IMR-90 (cell line): ENCODE measurements around the gene PRSS3. TPM values are rescaled to one million over a fixed set of nuclear protein-coding genes. Genes with fewer than 3 reads are reported as not detected.

Experiments used
- ATAC-seq: fragments of 200-7000 bp; cut with Tn5 transposase; 2 replicates; pipeline ENCODE4 v1.9.1; 2020; ENCODE audit warnings: low read depth, mild to moderate bottlenecking, moderate library complexity
- BruUV-seq: library from RNA; stranded (reverse); fragments of 400-500 nt; replicated peaks from 2 replicates; lab custom pipeline; 2021; lab: Mats Ljungman, UMichigan
- CTCF ChIA-PET: fragments of 300-600 bp; formaldehyde crosslinking; extraction: SDS; loops from one replicate; lab custom pipeline; 2021; ENCODE audit warnings: antibody characterized with exemption; lab: Yijun Ruan, JAX
- POLR2A ChIA-PET: fragments of 300-600 bp; sonication (Branson Sonifier 250); formaldehyde crosslinking; loops from one replicate; lab custom pipeline; 2022; ENCODE audit warnings: antibody characterized with exemption; ENCODE audit not compliant: unreplicated experiment; lab: Charles Lee
- DNase-seq: peaks from one replicate; pipeline ENCODE4 v3.0.0; 2013
- H2AFZ ChIP-seq: replicated peaks from 2 replicates; pipeline ENCODE3; 2013; ENCODE audit warnings: low read length, mild to moderate bottlenecking; ENCODE audit not compliant: poor library complexity
- H2AK5ac ChIP-seq: 2 replicates; pipeline ENCODE4 v1.6.1; 2013; ENCODE audit warnings: low read depth, low read length, inconsistent platforms
- H2AK9ac ChIP-seq: replicated peaks from 2 replicates; pipeline ENCODE3; 2013; ENCODE audit warnings: mild to moderate bottlenecking, low read depth, low read length, moderate library complexity; ENCODE audit not compliant: poor library complexity
- H2BK120ac ChIP-seq: 2 replicates; pipeline ENCODE4 v1.6.1; 2013; ENCODE audit warnings: low read depth, low read length, inconsistent platforms
- H2BK15ac ChIP-seq: 3 replicates; pipeline ENCODE4 v1.6.1; 2013; ENCODE audit warnings: low read depth, low read length, inconsistent platforms
- H2BK20ac ChIP-seq: 2 replicates; pipeline ENCODE4 v1.6.1; 2013; ENCODE audit warnings: low read depth, mild to moderate bottlenecking, inconsistent platforms, low read length, moderate library complexity
- H2BK5ac ChIP-seq: 2 replicates; pipeline ENCODE4 v1.6.1; 2013; ENCODE audit warnings: mild to moderate bottlenecking, low read depth, low read length, inconsistent platforms; ENCODE audit not compliant: poor library complexity, severe bottlenecking
- H3K14ac ChIP-seq: replicated peaks from 2 replicates; pipeline ENCODE4 v1.6.1; 2013; ENCODE audit warnings: low read depth, low read length, inconsistent platforms
- H3K18ac ChIP-seq: 2 replicates; pipeline ENCODE4 v1.6.1; 2013; ENCODE audit warnings: low read depth, low read length, control low read depth
- H3K23ac ChIP-seq: 2 replicates; pipeline ENCODE4 v1.6.1; 2013; ENCODE audit warnings: low read depth, low read length, inconsistent platforms
- H3K27ac ChIP-seq: 2 replicates; pipeline ENCODE4 v1.5.1; 2013; ENCODE audit warnings: mild to moderate bottlenecking, control low read depth, low read length; ENCODE audit not compliant: insufficient read depth
- H3K27me3 ChIP-seq: 2 replicates; pipeline ENCODE4 v1.6.1; 2013; ENCODE audit warnings: low read length; ENCODE audit not compliant: control insufficient read depth, insufficient read depth
- H3K36me3 ChIP-seq: 2 replicates; pipeline ENCODE4 v1.6.1; 2013; ENCODE audit warnings: low read length, mixed read lengths; ENCODE audit not compliant: control insufficient read depth, insufficient read depth
- H3K4ac ChIP-seq: 2 replicates; pipeline ENCODE4 v1.6.1; 2013; ENCODE audit warnings: low read depth, low read length, inconsistent platforms
- H3K4me1 ChIP-seq: 2 replicates; pipeline ENCODE4 v1.6.1; 2013; ENCODE audit warnings: low read length, mixed read lengths; ENCODE audit not compliant: control insufficient read depth, insufficient read depth
- H3K4me2 ChIP-seq: 2 replicates; pipeline ENCODE4 v1.6.1; 2013; ENCODE audit warnings: low read depth, mild to moderate bottlenecking, control low read depth, low read length, moderate library complexity
- H3K4me3 ChIP-seq: 2 replicates; pipeline ENCODE4 v1.5.1; 2013; ENCODE audit warnings: low read depth, mild to moderate bottlenecking, control low read depth, low read length, moderate library complexity; ENCODE audit not compliant: insufficient read depth
- H3K56ac ChIP-seq: 2 replicates; pipeline ENCODE4 v1.6.1; 2013; ENCODE audit warnings: low read length, inconsistent platforms; ENCODE audit not compliant: insufficient read depth; ENCODE audit errors: extremely low read depth
- H3K79me1 ChIP-seq, 2 experiments: 2 replicates each; pipeline ENCODE4 v1.6.1; 2013; ENCODE audit warnings: low read length in 2 of 2, inconsistent platforms in 1 of 2, low read depth in 1 of 2
- H3K9ac ChIP-seq: 2 replicates; pipeline ENCODE4 v1.6.1; 2013; ENCODE audit warnings: low read depth, low read length, control low read depth
- H3K9me1 ChIP-seq: 2 replicates; pipeline ENCODE4 v1.6.1; 2013; ENCODE audit warnings: low read length, inconsistent platforms; ENCODE audit not compliant: insufficient read depth
- H3K9me3 ChIP-seq: 2 replicates; pipeline ENCODE4 v1.6.1; 2013; ENCODE audit warnings: low read length; ENCODE audit not compliant: control insufficient read depth, insufficient read depth
- H4K20me1 ChIP-seq: 2 replicates; pipeline ENCODE4 v1.6.1; 2013; ENCODE audit warnings: low read length, inconsistent platforms; ENCODE audit not compliant: insufficient read depth
- H4K5ac ChIP-seq: 2 replicates; pipeline ENCODE4 v1.6.1; 2013; ENCODE audit warnings: mild to moderate bottlenecking, low read depth, low read length, control low read depth
- H4K8ac ChIP-seq, 2 experiments: 2 replicates each; pipeline ENCODE4 v1.6.1; 2013; ENCODE audit warnings: low read depth in 2 of 2, low read length in 2 of 2, control low read depth in 1 of 2, inconsistent platforms in 1 of 2
- H4K91ac ChIP-seq: 2 replicates; pipeline ENCODE4 v1.6.1; 2013; ENCODE audit warnings: low read depth, low read length, inconsistent platforms; ENCODE audit not compliant: insufficient read depth
- BHLHE40 ChIP-seq: fragments of 150-350 bp; IDR thresholded peaks from 2 replicates; pipeline ENCODE4 v1.6.1; 2016; ENCODE audit warnings: mild to moderate bottlenecking, low read depth, low read length
- CEBPB ChIP-seq: IDR thresholded peaks from 2 replicates; pipeline ENCODE4 v1.6.1; 2012; ENCODE audit warnings: low read depth, low read length, improper control_type of control experiment
- CHD1 ChIP-seq: IDR thresholded peaks from 2 replicates; pipeline ENCODE4 v1.6.1; 2012; ENCODE audit warnings: low read depth, low read length, improper control_type of control experiment
- FOS ChIP-seq: fragments of 150-350 bp; IDR thresholded peaks from 2 replicates; pipeline ENCODE4 v1.6.1; 2016; ENCODE audit warnings: low read depth, low read length
- MAFK ChIP-seq: IDR thresholded peaks from 2 replicates; pipeline ENCODE4 v1.6.1; 2012; ENCODE audit warnings: low read depth, low read length, improper control_type of control experiment
- MAZ ChIP-seq: IDR thresholded peaks from 2 replicates; pipeline ENCODE4 v1.6.1; 2012; ENCODE audit warnings: low read depth, mild to moderate bottlenecking, low read length, improper control_type of control experiment, moderate library complexity, borderline replicate concordance
- NFE2L2 ChIP-seq: fragments of 150-350 bp; IDR thresholded peaks from 2 replicates; pipeline ENCODE4 v1.6.1; 2016; ENCODE audit warnings: low read depth, mild to moderate bottlenecking, low read length
- POLR2A ChIP-seq: IDR thresholded peaks from 2 replicates; pipeline ENCODE4 v1.6.1; 2012; ENCODE audit warnings: mild to moderate bottlenecking, low read depth, low read length
- RAD21 ChIP-seq: IDR thresholded peaks from 2 replicates; pipeline ENCODE4 v1.6.1; 2012; ENCODE audit warnings: low read length, improper control_type of control experiment
- RCOR1 ChIP-seq: IDR thresholded peaks from 2 replicates; pipeline ENCODE4 v1.6.1; 2012; ENCODE audit warnings: mild to moderate bottlenecking, low read length, improper control_type of control experiment; ENCODE audit not compliant: insufficient replicate concordance
- SMC3 ChIP-seq: fragments of 150-350 bp; IDR thresholded peaks from 2 replicates; pipeline ENCODE4 v1.6.1; 2016; ENCODE audit warnings: low read depth, mild to moderate bottlenecking, antibody characterized with exemption, low read length, moderate library complexity
- WGBS, 2 experiments: methylation state at CpG; one replicate each; pipeline versions ENCODE4 v1.1.5 to v1.1.7; 2013; ENCODE audit warnings: missing lambda C conversion rate in 2 of 2; ENCODE audit not compliant: insufficient read length in 1 of 2; ENCODE audit errors: extremely low coverage in 2 of 2; 5-methylcytosine and 5-hydroxymethylcytosine counted together
- dilution Hi-C: fragments of 300-500 bp; cut with HindIII; formaldehyde crosslinking; loops from one replicate; pipeline ENCODE4 v1.14.3; 2018; ENCODE audit warnings: low sequenced_read_pairs; ENCODE audit not compliant: unreplicated experiment
- in situ Hi-C: fragments of 300-500 bp; cut with MboI; formaldehyde crosslinking; loops from 3 replicates; pipeline ENCODE4 v1.14.3; 2019; ENCODE audit warnings: low sequenced_read_pairs, inconsistent platforms, mixed read lengths
- intact Hi-C: fragments of 100-400 bp; cut with micrococcal nuclease; formaldehyde crosslinking; loops from 2 replicates; pipeline ENCODE4 v1.10.0; 2022
- polyA plus RNA-seq, 3 experiments: library from polyadenylated mRNA; depleted of rRNA; stranded (reverse); fragments of >200 nt; gene quantifications; 2 replicates each; pipeline ENCODE4 v1.2.3, GENCODE V29; 2012; ENCODE audit warnings: low replicate concordance in 1 of 3
- total RNA-seq: library from RNA; depleted of rRNA; stranded (reverse); fragments of >200 nt; gene quantifications from 2 replicates; pipeline ENCODE4 v1.2.3, GENCODE V29; 2012
- TF ChIP-seq, protein P1 (sequence below): fragments of 150-350 bp; IDR thresholded peaks from 2 replicates; pipeline ENCODE4 v1.6.1; 2016; ENCODE audit warnings: low read depth, mild to moderate bottlenecking, low read length, moderate library complexity, borderline replicate concordance
- TF ChIP-seq, protein P2 (sequence below): conservative IDR thresholded peaks from 2 replicates; pipeline ENCODE4 v1.5.1; 2012; ENCODE audit warnings: mild to moderate bottlenecking, low read depth, low read length, improper control_type of control experiment

PRSS3 gene
- total and polyA plus RNA-seq, 2 of the 4 experiments (the other 2 are of a cell fraction): 7.0 to 26.9 TPM

GRCh38 chr9:33752130-33752637 is 43.2 kb upstream of the PRSS3 start:
- no peaks in the 10 kb centered on the region for H3K36me3 ChIP-seq
- no peak overlapping the region for H3K23ac ChIP-seq
- H3K4ac ChIP-seq: no peak overlapping the region
- no peak overlapping the region for H2AK5ac ChIP-seq
- H2BK20ac ChIP-seq: no peak overlapping the region
- no peak overlapping the region for H3K4me2 ChIP-seq
- no peaks in the 10 kb centered on the region for H4K20me1 ChIP-seq
- H2AK9ac ChIP-seq: no peak overlapping the region
- H3K18ac ChIP-seq: no peak overlapping the region
- no peak overlapping the region for H4K8ac ChIP-seq
- BruUV-seq: no TSS peak
- H3K14ac ChIP-seq: no peak overlapping the region
- no peak overlapping the region for H3K4me3 ChIP-seq
- dilution Hi-C loops (no loop called here), in situ Hi-C loops (no loop called here), intact Hi-C loops (no loop called here)
- POLR2A ChIA-PET: no interaction called here
- no peaks in the 10 kb centered on the region for H3K9me1 ChIP-seq
- no peak overlapping the region for H4K91ac ChIP-seq
- ATAC-seq (no peak), DNase-seq (no peak)
- H3K9ac ChIP-seq: no peak overlapping the region
- H3K56ac ChIP-seq: no peak overlapping the region
- CTCF ChIA-PET: interaction anchor here (1.1 kb wide), 1 partner anchor 27 kb away, joined by 3 read pairs; no protein-coding TSS in a partner anchor
- H3K79me1 ChIP-seq: no peaks in the 10 kb centered on the region
- no CpG with 5 or more reads among the region's 4 CpGs for WGBS, 2 experiments
- H3K4me1 ChIP-seq: no peaks in the 10 kb centered on the region; the same call in 1 of the 2 replicates
- H4K5ac ChIP-seq: no peak overlapping the region
- no peak overlapping the region for H3K27ac ChIP-seq
- peaks cover 3% of the 10 kb centered on the region; the same call in 1 of the 2 replicates for H3K9me3 ChIP-seq
- H2BK15ac ChIP-seq: no peak overlapping the region
- no peak overlapping the region for H2AFZ ChIP-seq
- no peak overlapping the region for H2BK5ac ChIP-seq
- peaks cover 40% of the 10 kb centered on the region for H3K27me3 ChIP-seq
- no peak for TF ChIP-seq SMC3
- no peak for TF ChIP-seq POLR2A
- TF ChIP-seq NFE2L2: no peak
- TF ChIP-seq, protein P1, sequence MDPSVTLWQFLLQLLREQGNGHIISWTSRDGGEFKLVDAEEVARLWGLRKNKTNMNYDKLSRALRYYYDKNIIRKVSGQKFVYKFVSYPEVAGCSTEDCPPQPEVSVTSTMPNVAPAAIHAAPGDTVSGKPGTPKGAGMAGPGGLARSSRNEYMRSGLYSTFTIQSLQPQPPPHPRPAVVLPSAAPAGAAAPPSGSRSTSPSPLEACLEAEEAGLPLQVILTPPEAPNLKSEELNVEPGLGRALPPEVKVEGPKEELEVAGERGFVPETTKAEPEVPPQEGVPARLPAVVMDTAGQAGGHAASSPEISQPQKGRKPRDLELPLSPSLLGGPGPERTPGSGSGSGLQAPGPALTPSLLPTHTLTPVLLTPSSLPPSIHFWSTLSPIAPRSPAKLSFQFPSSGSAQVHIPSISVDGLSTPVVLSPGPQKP: no peak
- TF ChIP-seq, protein P2, sequence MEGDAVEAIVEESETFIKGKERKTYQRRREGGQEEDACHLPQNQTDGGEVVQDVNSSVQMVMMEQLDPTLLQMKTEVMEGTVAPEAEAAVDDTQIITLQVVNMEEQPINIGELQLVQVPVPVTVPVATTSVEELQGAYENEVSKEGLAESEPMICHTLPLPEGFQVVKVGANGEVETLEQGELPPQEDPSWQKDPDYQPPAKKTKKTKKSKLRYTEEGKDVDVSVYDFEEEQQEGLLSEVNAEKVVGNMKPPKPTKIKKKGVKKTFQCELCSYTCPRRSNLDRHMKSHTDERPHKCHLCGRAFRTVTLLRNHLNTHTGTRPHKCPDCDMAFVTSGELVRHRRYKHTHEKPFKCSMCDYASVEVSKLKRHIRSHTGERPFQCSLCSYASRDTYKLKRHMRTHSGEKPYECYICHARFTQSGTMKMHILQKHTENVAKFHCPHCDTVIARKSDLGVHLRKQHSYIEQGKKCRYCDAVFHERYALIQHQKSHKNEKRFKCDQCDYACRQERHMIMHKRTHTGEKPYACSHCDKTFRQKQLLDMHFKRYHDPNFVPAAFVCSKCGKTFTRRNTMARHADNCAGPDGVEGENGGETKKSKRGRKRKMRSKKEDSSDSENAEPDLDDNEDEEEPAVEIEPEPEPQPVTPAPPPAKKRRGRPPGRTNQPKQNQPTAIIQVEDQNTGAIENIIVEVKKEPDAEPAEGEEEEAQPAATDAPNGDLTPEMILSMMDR: no peak
- TF ChIP-seq BHLHE40: no peak
- no peak for TF ChIP-seq CHD1
- TF ChIP-seq FOS: no peak
- TF ChIP-seq RCOR1: no peak
- TF ChIP-seq CEBPB: no peak
- no peak for TF ChIP-seq MAZ
- no peak for TF ChIP-seq RAD21
- TF ChIP-seq MAFK: no peak
- H2BK120ac ChIP-seq: no peak overlapping the region
